Middle frontal gyrus (tissue), 1 donor: Measurements from ENCODE around the gene MAN1B1.

Experiments used
- DNase-seq: peaks from one replicate; pipeline ENCODE4 v3.0.0-alpha.2; 2015; ENCODE audit warnings: low spot score; ENCODE audit errors: extremely low spot score

MAN1B1 gene

DNA sequence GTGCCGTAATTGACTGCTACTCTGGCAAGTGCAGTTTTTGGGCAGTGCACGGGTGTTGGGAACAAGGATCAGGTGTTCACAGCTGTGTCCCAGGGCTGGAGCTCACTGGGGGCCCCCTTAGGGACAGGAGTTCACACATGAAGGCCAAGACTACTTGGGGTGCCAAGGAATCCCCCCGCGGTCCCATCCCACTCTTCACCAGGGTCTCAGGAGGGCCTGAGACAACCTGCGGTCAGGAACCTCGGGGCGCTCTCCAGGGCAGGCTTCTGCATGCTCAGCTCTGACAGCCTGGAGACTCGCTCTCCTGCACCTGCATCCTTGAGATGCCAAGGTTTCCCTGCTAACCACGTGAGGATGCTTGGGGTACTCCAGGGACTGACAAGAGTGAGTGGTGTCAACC lies 2.3 kb upstream of the MAN1B1 start:
- DNase-seq = no peak

DNA sequence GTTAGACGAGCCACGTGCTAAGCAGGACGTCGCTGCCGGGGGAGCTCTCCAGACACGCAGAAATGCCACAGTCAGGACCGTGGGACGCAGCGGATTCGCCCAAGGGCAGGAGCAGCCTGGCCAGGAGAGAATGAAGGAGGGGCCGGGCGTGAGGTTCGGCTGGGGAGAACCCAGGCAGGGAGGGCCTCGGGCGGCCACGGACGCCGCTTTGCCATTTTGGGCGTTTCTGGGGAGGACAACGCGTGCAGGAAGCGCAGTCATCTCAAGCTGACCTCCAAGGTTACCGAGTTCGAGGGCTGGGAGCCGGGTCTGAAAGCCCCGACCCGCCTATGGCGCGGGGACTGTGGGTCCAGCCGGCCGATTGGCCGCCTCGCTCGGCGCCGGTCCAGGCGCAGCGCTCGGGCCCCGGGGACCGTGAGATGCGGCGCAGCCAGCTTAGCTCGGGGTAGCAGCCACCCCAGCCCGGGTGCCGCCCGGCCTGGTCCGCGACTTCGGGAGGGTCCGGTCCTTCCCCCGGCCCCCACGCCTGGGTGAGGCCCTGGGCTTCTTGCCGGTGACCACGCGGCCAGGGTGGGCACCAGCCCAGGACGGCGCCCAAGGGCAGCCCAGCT lies 760 bp upstream of the MAN1B1 start:
- no peak for DNase-seq

DNA sequence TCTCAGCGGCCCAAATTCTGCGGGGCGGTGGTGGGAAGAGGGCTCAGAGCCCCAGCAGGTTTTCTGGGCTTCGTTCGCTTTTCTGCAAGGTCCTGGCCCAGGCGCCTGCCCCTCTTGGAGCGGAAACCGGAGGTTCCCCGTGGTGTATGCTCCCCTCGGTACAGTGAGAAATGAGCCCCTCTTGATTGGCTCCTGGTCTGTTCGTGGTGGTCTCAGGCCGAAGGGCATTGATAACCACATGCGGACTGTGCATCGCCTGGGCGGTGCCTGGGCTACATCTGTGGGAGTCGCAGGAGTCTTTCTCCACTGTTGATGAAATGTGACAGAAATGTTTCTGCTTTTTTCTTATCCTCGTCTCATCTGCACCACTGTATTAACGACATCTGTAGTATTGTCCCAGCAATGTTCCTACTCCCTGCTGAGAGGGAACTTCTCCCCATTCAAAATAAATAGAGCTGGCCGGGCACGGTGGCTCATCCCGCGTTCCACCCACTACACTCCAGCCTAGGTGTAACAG lies 682 bp downstream of the MAN1B1 start:
- DNase-seq = no peak

DNA sequence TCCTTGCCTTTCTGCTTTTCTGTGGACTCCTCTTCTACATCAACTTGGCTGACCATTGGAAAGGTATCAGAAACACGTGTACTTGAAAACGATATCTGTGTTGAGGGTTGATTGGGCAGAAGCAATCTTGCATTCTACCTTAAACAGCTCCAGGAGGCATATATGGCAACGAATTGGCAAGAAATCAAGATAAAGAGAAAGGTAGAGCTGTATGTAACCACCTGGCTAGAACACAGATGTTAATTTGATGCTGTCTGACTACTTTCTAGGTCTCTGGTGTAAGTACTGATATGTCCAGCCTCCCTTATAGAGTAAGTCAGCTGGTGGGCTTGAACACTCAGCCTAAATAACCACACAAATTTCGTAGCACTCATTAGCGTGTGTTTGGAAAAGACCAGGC lies 1.3 kb downstream of the MAN1B1 start:
- DNase-seq = no peak

DNA sequence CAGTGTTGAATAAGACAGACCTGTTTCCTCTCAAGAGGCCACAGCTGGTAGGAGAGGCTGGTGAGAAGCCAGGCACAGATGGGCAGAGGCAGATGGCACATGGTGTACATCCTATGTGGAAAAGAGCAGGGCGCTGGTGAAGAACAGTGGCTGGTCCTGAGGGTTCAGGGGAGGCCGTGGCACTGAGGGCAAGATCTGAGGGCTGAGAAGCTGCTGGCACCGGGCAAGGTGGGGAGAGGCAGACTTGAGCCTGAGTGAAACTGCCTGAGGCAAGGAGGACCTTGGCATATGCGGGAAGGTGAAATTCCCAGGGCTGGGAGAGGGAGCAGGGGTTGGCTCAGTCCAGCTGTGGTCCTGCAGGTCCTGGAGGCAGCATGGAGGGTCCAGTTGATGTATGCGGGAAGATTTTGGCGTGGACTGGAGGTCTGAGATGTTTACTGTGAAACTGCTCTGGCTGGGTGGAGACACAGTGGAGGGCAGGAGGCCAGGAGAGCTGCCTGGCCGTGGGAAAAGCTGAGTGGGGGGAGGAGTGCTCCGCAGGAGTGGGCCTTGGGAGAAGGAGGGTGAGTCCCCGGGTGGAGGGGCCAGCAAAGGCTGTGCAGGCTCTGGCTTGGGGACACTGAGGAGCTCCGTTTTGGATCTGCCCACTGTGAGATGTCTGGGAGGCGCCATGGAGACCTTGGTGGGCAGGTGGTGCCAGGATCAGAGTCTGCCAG lies 2.6 kb downstream of the MAN1B1 start:
- DNase-seq = no peak

DNA sequence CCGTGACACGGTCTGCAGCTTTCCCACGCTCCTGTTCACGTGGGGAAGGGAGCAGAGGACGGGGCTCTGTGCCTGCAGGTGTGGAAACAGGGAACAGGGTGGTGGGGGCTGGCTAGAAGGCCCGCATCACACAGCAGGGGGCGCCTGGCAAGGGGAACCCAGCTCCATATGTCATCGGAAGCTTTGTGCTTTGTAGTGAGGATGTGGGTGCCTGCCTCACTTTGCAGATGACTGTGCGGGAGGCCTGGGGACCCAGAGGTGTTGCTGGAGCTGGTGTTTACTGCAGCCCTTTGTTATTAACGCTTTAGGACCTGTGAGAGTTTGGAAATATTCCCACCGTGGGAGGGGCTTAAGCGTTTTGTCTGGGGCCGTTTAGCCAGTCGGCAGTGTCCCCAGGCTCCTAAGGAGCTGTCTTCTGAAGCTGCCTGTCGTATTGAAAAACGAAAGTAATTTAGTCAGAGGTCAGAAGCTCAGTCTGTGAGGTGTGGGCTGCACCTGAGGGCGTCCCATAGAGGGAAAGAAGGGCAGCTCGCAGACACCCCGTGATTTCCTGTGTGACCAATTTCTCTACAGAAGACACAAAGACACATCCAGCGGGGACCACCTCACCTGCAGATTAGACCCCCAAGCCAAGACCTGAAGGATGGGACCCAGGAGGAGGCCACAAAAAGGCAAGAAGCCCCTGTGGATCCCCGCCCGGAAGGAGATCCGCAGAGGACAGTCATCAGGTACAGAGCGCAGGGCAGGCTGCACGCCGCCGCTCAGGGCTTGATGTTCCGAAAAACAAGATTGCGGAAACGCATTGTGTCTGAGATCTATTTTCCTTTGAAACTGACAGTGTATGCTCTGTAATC lies 9.1 kb downstream of the MAN1B1 start:
- no peak for DNase-seq

DNA sequence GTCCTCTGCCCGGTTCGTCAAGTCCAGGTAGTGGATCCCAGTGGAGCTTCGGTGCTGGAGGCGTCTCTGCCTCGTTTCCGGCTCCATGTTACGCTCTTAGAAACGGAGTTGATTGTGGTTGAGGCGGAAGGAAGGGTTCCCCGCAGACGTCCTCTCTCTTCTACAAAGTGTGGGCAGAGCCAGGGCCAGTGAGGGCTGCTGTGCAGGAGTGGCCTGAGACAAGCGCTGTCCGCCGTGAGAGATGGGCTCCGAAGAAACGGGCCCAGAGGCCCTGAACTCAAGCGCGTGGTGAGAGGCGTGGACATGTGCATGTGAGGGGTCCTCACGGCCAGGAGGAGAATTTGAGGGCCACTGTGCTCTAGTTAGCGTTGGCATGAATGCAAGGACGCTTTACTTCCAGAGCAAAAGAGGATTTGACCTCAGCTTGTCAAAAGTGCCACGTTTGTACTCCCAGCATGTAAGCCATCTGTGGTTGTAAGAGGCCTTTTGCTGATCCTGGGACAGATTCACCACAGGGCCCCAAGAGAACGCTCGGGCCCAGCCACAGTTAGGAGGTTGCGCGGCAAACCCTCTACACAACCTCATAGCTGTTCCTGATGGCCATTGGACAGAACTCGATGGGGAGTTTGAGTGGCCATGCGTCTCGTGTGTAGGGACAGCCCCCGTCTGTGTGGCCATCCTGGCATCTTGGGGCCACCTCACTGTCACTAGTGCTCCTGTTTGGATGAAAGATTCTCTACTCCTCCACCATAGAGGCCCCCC lies 10.2 kb downstream of the MAN1B1 start:
- no peak for DNase-seq

DNA sequence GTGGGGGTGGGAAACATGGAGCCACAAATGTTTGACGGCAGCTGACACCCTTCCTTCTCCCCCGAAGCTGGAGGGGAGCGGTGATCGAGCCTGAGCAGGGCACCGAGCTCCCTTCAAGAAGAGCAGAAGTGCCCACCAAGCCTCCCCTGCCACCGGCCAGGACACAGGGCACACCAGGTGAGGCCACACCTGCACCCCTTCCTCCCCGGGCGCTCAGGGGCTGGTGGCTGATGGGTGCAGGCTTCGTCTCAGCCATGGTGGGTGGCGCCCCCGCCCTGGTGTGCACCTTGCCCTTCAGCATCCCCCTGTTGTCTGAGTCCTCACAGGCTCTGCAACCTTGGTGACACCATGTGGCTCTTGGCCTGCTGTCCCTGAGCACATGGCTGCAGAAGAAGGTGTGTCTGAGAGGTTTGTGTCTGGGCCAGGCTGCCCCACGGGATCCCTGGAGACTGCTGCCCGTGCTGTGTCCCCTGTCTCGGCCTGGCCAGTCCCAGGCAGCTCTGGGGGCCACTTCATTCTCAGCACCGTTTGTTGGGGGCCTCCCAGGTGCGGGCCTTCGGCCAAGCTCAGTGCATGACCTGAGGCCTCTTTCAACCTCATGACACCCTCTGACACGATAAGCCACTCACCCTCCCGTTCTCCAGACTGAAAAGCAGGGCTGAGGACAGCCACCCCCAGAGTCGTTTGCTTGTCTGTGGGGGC lies 11.1 kb downstream of the MAN1B1 start:
- DNase-seq = no peak

DNA sequence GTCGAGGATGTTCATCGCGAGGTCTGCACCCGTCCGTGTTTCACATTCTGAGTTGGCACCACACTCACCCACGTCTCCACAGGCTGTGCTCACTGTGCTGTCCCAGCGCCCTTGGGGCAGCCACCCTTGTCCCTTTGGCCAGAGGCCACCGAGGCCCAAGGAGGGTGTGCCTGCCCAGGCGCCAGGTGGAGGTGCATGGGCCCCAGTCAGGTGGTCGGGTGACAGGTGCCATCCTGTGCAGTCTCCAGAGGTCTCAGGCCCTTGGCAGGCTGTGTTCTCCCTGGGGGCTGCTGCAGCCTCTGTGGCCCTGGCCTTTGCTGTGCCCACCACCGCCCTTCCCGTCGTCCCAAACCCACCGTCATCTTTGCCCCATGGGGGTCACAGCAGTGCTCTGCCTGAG lies 12.4 kb downstream of the MAN1B1 start:
- DNase-seq = no peak

DNA sequence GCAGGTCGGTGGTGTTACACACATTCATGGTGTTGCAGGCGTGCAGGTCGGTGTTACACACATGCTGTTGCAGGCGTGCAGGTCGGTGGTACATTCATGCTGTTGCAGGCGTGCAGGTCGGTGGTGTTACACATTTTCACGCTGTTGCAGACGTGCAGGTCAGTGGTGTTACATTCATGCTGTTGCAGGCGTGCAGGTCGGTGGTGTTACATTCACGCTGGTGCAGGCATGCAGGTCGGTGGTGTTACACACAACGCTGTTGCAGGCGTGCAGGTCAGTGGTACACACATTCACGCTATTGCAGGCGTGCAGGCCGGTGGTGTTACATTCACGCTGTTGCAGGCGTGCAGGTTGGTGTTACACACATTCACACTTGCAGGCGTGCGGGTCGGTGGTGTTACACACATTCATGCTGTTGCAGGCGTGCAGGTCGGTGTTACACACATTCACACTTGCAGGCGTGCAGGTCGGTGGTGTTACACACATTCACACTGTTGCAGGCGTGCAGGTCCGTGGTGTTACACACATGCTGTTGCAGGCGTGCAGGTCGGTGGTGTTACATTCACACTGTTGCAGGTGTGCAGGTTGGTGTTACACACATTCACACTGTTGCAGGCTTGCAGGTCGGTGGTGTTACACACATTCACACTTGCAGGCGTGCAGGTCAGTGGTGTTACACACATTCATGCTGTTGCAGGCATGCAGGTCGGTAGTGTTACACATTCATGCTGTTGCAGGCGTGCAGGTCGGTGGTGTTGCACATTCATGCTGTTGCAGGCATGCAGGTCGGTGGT lies 16.6 kb downstream of the MAN1B1 start:
- no peak for DNase-seq

DNA sequence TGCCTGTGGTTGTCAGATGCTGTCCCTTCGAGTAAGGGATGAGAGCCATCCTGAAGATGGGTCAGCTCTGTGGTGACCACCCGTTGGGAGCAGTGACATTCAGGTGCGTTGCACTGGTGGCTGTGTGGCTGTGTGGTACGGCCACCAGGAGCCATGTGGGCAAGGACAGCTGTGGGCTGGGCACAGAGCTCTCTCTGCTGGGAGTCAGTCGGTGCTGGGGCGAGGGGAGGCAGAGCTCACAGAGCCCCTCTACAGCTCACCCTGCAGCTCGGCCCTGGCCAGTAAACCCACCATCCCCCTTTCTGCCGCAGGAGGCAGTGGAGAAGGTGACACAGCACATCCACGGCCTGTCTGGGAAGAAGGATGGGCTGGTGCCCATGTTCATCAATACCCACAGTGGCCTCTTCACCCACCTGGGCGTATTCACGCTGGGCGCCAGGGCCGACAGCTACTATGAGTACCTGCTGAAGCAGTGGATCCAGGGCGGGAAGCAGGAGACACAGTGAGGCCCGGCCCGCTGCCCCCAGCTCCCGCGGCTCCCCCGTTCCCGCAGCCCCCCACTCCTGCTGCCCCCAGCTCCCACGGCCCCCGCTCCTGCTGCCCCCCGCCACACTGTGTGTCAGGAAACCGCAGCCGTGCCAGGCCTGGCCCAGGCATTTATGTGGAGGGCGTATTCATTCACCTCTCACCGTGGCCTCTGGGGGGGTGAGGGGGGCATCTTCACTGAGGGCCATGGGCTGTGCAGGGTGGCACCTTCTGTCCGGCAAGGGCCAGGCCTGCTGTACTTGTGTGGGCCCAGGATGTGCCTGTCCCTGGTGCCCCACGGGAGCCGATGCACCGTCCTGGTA lies 19.3 kb downstream of the MAN1B1 start:
- DNase-seq = no peak

DNA sequence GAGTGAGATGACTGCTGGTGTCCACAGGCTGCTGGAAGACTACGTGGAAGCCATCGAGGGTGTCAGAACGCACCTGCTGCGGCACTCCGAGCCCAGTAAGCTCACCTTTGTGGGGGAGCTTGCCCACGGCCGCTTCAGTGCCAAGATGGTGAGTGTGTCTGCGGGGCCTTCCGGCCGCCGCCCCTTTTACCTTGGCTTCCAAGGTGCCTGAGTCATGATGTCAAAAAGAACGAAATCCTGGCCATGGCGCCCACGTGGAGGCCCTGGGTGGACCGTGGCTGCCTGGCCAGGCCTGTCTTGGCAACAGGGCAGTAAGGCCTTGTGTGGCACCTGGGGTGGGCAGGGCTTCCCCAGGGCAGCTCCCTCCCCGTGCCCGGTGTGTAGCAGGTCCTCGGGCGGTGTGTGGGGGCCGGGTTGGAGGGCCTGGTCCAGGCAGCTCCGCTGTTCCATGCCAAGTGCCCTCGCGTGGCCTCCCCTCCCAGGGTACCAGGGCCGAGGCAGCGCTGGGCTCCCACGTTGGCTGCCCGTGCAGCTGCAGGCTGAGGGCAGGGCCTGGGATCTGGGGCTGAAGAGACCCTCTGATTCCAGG lies 20.0 kb downstream of the MAN1B1 start:
- DNase-seq = no peak

DNA sequence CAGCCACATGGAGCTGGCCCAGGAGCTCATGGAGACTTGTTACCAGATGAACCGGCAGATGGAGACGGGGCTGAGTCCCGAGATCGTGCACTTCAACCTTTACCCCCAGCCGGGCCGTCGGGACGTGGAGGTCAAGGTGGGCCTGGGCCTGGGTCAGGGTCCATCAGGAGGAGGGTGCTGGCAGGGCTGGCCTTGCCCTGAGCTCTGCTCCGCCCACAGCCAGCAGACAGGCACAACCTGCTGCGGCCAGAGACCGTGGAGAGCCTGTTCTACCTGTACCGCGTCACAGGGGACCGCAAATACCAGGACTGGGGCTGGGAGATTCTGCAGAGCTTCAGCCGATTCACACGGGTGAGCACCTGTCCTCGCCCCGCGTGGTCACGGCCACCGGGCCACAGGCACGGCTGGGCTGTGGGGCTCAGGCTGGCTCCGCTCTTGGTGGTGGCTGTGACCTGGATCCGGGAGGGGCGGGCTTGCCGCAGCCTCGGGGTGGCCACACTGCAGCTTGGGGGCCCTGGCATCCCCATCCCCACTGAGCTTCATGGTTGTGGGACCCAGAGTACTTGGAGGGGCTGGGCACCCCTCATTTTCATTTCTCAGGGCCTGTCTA lies 20.6 kb downstream of the MAN1B1 start:
- DNase-seq = no peak

DNA sequence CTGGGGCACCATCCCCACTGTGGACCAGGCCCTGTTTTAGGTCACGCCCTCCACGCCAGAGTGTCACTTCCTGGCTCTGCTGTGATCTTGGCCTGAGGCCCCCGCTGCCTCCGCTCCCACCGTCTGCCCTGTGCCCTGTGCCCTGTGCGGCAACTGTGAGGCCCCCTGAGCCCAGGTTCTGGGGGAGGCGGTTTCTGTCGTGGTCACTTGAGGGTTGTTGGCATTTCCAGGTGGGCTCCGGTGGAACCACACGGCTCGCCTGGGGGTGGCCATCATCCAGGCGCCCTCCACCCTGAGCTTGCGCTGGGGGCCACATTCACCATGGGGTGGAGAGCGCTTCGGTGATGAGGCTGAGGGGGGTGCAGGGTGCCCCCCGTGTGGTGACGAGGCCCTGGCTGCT lies 21.2 kb downstream of the MAN1B1 start:
- DNase-seq = no peak

DNA sequence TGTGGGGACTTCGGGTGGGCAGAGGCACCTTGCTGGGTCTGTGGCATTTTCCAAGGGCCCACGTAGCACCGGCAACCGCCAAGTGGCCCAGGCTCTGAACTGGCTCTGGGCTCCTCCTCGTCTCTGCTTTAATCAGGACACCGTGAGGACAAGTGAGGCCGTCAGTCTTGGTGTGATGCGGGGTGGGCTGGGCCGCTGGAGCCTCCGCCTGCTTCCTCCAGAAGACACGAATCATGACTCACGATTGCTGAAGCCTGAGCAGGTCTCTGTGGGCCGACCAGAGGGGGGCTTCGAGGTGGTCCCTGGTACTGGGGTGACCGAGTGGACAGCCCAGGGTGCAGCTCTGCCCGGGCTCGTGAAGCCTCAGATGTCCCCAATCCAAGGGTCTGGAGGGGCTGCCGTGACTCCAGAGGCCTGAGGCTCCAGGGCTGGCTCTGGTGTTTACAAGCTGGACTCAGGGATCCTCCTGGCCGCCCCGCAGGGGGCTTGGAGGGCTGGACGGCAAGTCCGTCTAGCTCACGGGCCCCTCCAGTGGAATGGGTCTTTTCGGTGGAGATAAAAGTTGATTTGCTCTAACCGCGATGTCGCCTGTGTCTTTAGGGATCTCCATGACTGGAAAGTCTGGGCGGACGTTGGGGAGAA lies 21.9 kb downstream of the MAN1B1 start:
- no peak for DNase-seq

DNA sequence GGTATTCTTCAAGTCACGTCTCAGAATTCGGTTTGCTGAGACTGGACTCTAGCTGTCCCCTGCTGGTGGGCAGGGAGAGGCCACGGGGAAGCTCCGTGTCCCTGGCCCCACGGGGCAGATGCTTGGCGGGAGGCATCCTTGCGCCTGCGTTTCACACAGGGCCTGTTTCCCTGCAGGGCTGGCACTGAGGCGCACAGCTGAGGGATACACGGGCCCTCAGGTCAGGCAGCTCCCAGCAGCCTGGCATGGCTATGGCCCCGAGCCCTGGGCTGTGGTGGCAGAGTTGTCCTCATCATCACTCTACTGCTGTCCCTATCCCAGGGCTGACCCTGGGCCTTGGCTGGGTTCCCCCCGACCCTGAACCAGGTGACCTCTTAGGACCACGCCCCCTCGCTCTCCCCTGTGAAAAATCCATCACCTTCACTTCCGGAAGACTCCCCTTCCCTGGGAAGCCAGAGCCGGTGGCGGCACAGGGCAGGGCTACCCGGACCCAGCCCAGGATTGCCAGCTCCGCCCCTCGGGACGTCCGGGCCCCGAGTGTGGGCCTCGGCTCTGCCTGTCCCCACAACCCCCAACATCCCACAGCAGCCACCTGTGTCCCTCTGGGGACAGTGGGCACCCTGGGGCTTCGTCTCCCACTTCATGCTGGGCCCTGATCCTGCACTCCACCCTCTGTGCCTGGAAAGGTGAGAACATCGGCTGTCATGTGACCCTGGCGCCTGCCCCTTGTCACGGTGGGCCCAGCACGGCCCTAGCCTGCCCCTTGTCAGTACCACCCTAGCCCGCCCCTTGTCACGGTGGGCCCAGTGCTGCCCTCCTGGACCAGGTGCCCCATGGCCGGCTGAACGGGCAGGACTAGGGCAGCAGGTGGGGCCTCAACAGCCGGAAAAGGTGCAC lies 22.7 kb downstream of the MAN1B1 start:
- DNase-seq = no peak
